Body of pancreas (tissue), 4 donors: Measurements from ENCODE around the gene RBP2.

ENCODE experiments used
- POLR2A ChIP-seq, 3 donors: fragments of 450-650 bp; IDR thresholded peaks; one replicate each; pipeline ENCODE4 v1.6.1; 2016; ENCODE audit warnings: antibody characterized with exemption in 3 of 3, mild to moderate bottlenecking in 2 of 3
- TF ChIP-seq, protein P1 (sequence below), 7 experiments: fragments of 450-650 bp in 4 of 7; fragments of 200-600 bp in 3 of 7; sonication (generic) in 3 of 7; IDR thresholded peaks; one replicate each; pipeline ENCODE4 v1.5.1; 2016 to 2019; ENCODE audit warnings: antibody characterized with exemption in 7 of 7

GRCh38 chr3:139476348-139476747, at the start of gene RBP2:
- TF ChIP-seq, protein P1, sequence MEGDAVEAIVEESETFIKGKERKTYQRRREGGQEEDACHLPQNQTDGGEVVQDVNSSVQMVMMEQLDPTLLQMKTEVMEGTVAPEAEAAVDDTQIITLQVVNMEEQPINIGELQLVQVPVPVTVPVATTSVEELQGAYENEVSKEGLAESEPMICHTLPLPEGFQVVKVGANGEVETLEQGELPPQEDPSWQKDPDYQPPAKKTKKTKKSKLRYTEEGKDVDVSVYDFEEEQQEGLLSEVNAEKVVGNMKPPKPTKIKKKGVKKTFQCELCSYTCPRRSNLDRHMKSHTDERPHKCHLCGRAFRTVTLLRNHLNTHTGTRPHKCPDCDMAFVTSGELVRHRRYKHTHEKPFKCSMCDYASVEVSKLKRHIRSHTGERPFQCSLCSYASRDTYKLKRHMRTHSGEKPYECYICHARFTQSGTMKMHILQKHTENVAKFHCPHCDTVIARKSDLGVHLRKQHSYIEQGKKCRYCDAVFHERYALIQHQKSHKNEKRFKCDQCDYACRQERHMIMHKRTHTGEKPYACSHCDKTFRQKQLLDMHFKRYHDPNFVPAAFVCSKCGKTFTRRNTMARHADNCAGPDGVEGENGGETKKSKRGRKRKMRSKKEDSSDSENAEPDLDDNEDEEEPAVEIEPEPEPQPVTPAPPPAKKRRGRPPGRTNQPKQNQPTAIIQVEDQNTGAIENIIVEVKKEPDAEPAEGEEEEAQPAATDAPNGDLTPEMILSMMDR (IDR thresholded peaks at IDR 0.05), result no peak
- no peak for TF ChIP-seq POLR2A (IDR thresholded peaks at IDR 0.05)
